OCI-LY3 (cell line): Measurements from ENCODE around the gene IGFN1.

Source experiments
- H2AFZ ChIP-seq: fragments of 200-600, 300-600 bp; shearing (Covaris generic); 2 replicates; pipeline ENCODE4 v1.6.0; 2014; ENCODE audit warnings: antibody characterized with exemption, low read depth, low read length
- H3K27ac ChIP-seq: fragments of 200-600, 300-600 bp; sonication (generic); 2 replicates; pipeline ENCODE4 v1.5.1; 2014; ENCODE audit warnings: mild to moderate bottlenecking, low read length, moderate library complexity, mixed read lengths
- H3K27me3 ChIP-seq: fragments of 200-600, 300-600 bp; sonication (generic); 2 replicates; pipeline ENCODE4 v1.6.1; 2014; ENCODE audit warnings: low read depth, low read length, mixed read lengths
- H3K36me3 ChIP-seq: fragments of 200-600, 300-600 bp; sonication (generic); replicated peaks from 2 replicates; pipeline ENCODE3; 2014; ENCODE audit warnings: low read depth, low read length, mixed read lengths
- H3K4me1 ChIP-seq: fragments of 300-600, 200-600 bp; sonication (generic); 2 replicates; pipeline ENCODE4 v1.6.1; 2014; ENCODE audit warnings: low read length, mixed read lengths
- H3K4me2 ChIP-seq: fragments of 200-600, 300-600 bp; sonication (generic); 2 replicates; pipeline ENCODE4 v1.6.1; 2014; ENCODE audit warnings: low read length, mixed read lengths
- H3K4me3 ChIP-seq: fragments of 300-600, 200-600 bp; sonication (generic); 2 replicates; pipeline ENCODE4 v1.5.1; 2014; ENCODE audit warnings: antibody characterized with exemption, mild to moderate bottlenecking, low read length, moderate library complexity
- H3K79me2 ChIP-seq: fragments of 300-600, 200-600 bp; shearing (Covaris generic); 2 replicates; pipeline ENCODE4 v1.6.1; 2014; ENCODE audit warnings: mild to moderate bottlenecking, low read length, mixed read lengths
- H3K9ac ChIP-seq: fragments of 300-600, 200-600 bp; shearing (Covaris generic); 2 replicates; pipeline ENCODE4 v1.6.0; 2014; ENCODE audit warnings: mild to moderate bottlenecking, low read length, moderate library complexity
- H3K9me3 ChIP-seq: fragments of 200-600, 300-600 bp; shearing (Covaris generic); 2 replicates; pipeline ENCODE4 v1.6.1; 2014; ENCODE audit warnings: low read length, mixed read lengths; ENCODE audit not compliant: insufficient read depth
- H4K20me1 ChIP-seq: fragments of 200-600, 300-600 bp; sonication (generic); 2 replicates; pipeline ENCODE4 v1.6.1; 2016; ENCODE audit warnings: low read length, mixed read lengths; ENCODE audit not compliant: insufficient read depth
- EZH2phosphoT487 ChIP-seq: fragments of 200-600 bp; shearing (Covaris generic); IDR thresholded peaks from 2 replicates; pipeline ENCODE4 v1.6.1; 2018; ENCODE audit warnings: antibody characterized with exemption, mixed run types, low read depth
- TF ChIP-seq, protein P1 (sequence below): fragments of 200-600, 300-600 bp; sonication (generic); IDR thresholded peaks from 2 replicates; pipeline ENCODE4 v1.5.1; 2014; ENCODE audit warnings: antibody characterized with exemption, low read length, low read depth

The IGFN1 gene

DNA sequence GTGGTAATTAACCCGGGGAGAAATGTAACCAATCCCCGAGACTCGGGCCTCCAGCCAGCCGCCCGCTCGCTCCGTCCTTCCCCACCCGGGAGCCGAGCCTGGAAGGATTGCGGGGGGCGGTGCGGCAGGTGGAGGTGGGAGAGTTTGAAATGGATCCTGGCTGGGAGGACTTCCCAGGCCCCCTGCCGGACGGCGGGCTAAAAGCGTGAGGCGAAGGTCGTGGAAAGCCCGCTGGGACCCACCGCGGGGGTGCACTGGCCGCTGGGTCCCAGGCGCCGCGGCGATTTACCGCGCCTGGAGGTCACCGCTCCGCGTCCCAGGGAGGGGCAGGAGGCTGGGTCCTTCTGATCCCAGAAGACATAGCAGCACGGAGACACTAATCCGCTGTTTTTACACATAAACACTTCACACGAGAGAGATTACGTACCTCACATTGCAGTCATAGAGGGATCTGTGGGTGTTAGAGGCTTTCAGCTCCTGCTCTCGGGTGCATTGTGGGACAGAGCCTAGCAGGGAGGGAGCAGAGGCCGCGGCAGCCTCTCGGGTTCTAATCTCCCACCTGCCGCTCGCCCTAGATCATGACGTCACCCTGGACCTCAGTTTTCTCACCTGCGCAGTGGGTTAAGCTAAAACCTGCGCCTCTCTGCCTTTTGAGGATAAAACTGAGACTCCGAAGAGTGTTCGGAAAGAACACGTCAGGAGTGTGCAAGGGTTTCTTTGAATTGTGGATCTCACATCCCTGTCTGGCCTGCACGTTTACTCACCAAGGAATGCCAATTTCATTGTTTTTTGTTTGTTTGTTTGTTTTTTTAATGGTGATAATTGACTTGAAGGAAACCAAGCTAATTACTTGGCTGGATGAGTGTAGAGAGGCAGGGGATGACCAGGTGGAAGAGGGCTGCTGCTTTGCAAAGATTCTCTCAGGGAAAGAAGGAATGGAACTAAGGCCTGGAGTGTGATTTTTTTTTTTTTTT lies 19.3 kb upstream of the IGFN1 start:
- no peaks in the 10 kb centered on the region for H3K79me2 ChIP-seq
- peak overlapping the region; percentile 87 for H3K4me3 ChIP-seq
- TF ChIP-seq, protein P1, sequence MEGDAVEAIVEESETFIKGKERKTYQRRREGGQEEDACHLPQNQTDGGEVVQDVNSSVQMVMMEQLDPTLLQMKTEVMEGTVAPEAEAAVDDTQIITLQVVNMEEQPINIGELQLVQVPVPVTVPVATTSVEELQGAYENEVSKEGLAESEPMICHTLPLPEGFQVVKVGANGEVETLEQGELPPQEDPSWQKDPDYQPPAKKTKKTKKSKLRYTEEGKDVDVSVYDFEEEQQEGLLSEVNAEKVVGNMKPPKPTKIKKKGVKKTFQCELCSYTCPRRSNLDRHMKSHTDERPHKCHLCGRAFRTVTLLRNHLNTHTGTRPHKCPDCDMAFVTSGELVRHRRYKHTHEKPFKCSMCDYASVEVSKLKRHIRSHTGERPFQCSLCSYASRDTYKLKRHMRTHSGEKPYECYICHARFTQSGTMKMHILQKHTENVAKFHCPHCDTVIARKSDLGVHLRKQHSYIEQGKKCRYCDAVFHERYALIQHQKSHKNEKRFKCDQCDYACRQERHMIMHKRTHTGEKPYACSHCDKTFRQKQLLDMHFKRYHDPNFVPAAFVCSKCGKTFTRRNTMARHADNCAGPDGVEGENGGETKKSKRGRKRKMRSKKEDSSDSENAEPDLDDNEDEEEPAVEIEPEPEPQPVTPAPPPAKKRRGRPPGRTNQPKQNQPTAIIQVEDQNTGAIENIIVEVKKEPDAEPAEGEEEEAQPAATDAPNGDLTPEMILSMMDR = peak; percentile 53
- TF ChIP-seq EZH2phosphoT487 = no peak
- H4K20me1 ChIP-seq = no peaks in the 10 kb centered on the region
- H3K36me3 ChIP-seq = no peaks in the 10 kb centered on the region
- H3K27me3 ChIP-seq = peaks cover 6% of the 10 kb centered on the region; the same call in 1 of the 2 replicates
- H3K9me3 ChIP-seq = no peaks in the 10 kb centered on the region
- peak overlapping the region; percentile 86 for H2AFZ ChIP-seq
- peak overlapping the region; percentile 83 for H3K9ac ChIP-seq
- H3K4me2 ChIP-seq = peak overlapping the region; percentile 93
- H3K27ac ChIP-seq = peak overlapping the region; percentile 79
- peaks cover 20% of the 10 kb centered on the region for H3K4me1 ChIP-seq

DNA sequence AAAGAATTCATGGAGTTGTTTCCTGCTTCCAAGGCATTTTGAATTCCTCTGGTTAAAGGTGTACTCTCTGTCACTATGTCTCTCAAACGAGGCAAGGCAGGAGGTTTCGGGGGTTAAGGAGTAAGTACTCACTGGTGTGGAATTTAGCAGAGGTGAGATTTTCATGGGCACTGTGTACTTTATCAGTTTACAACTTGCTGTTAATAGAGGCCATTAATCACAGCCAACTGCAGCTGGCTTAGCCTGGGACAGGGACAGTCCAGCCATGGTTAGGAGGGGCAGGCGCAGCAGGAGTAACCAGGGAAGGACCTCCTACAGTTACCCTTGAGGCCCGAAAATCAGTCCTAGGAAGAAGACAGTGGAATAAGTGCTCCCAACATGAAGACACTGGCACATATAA lies 18.3 kb upstream of the IGFN1 start:
- Histone ChIP-seq H3K9me3 (no peaks in the 10 kb centered on the region), H3K27ac (no peak overlapping the region), H3K4me2 (peak overlapping the region; percentile 93; the same call in 1 of the 2 replicates), H3K4me1 (peaks cover 20% of the 10 kb centered on the region), H3K36me3 (no peaks in the 10 kb centered on the region), H4K20me1 (no peaks in the 10 kb centered on the region), H3K27me3 (peaks cover 6% of the 10 kb centered on the region; the same call in 1 of the 2 replicates), H3K79me2 (no peaks in the 10 kb centered on the region), H3K4me3 (0 out of 2 replicates have a peak overlapping the region, but pooled peaks have one; percentile 87), H2AFZ (no peak overlapping the region), H3K9ac (no peak overlapping the region; the same call in 1 of the 2 replicates)
- TF ChIP-seq, protein P1 = no peak
- TF ChIP-seq EZH2phosphoT487 = no peak

DNA sequence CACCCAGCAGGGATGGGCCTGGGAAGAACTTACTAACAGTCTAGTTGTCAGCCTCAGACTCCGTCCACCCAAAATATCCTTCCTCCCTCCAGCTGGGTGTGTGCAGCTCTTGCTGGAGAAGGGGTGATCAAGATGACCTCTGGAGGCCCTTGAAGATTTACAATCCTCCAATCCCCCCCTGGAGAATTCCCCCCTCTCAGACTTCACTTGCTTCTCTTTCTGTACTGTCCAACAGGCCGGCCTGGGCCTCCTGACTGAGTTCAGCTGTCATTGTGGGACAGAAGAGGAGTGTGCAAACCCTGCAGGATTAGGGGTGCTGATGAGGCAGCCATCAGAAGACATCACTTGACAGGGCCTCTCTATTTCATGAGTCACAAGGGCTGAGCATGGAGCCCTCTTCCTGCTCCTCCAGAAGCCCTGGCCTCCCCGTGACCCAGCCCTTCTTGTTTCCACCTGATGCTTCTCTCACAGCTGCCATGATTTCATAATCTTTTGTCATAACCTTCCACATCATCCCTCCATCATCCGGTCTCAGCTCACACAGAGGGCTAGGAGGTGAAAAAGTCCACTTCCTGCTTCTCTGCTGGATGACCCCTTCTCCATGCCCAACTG lies 17.5 kb upstream of the IGFN1 start:
- Histone ChIP-seq H3K9ac (no peak overlapping the region), H3K79me2 (no peaks in the 10 kb centered on the region), H3K27me3 (peaks cover 6% of the 10 kb centered on the region; the same call in 1 of the 2 replicates), H3K9me3 (no peaks in the 10 kb centered on the region), H4K20me1 (no peaks in the 10 kb centered on the region), H3K4me2 (no peak overlapping the region), H3K27ac (no peak overlapping the region), H3K4me1 (peaks cover 20% of the 10 kb centered on the region), H3K36me3 (no peaks in the 10 kb centered on the region), H2AFZ (no peak overlapping the region), H3K4me3 (no peak overlapping the region)
- no peak for TF ChIP-seq EZH2phosphoT487
- TF ChIP-seq, protein P1 = no peak

DNA sequence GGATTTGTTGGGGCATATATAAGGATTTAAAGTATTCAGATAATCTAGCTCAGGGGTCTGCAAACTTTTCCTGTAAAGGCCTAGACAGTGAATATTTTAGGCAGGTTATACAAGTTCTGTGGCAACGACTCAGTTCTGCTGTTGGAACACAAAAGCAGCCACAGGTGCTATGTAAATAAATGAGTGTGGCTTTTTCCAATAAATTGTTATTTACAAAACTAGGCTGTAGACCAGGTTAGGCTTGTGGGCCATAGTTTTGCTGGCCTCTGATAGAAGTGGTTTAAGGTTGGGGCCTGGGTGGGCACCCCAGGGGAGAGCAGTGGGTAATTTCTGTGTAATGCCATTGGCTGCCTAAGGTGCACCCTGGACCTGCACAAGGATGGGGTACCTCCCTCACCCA lies 16.9 kb upstream of the IGFN1 start:
- no peak overlapping the region for H2AFZ ChIP-seq
- no peaks in the 10 kb centered on the region for H3K36me3 ChIP-seq
- H3K4me3 ChIP-seq = no peak overlapping the region
- H3K27me3 ChIP-seq = peaks cover 11% of the 10 kb centered on the region; the same call in 1 of the 2 replicates
- H3K4me2 ChIP-seq = no peak overlapping the region
- TF ChIP-seq, protein P1 = no peak
- TF ChIP-seq EZH2phosphoT487 = no peak
- H4K20me1 ChIP-seq = no peaks in the 10 kb centered on the region
- H3K9ac ChIP-seq = no peak overlapping the region
- peaks cover 20% of the 10 kb centered on the region for H3K4me1 ChIP-seq
- H3K79me2 ChIP-seq = no peaks in the 10 kb centered on the region
- no peaks in the 10 kb centered on the region for H3K9me3 ChIP-seq
- no peak overlapping the region for H3K27ac ChIP-seq
